SU-DHL-6 (cell line): ENCODE results near the gene TP53BP1.

Experiments used
- H2AFZ ChIP-seq: fragments of 200-600 bp; sonication (generic); 2 replicates; pipeline ENCODE4 v1.6.1; 2014; ENCODE audit warnings: low read depth, mild to moderate bottlenecking, moderate library complexity, mixed read lengths, antibody characterized with exemption, low read length; ENCODE audit not compliant: severe bottlenecking
- H3F3A ChIP-seq: fragments of 200-600 bp; shearing (Covaris generic); 2 replicates; pipeline ENCODE4 v1.6.0; 2016; ENCODE audit warnings: antibody characterized with exemption, mild to moderate bottlenecking; ENCODE audit not compliant: insufficient read depth
- H3K27ac ChIP-seq: fragments of 200-600 bp; sonication (generic); 2 replicates; pipeline ENCODE4 v1.5.1; 2016; ENCODE audit warnings: low read depth, mild to moderate bottlenecking, low read length, moderate library complexity, mixed read lengths
- H3K27me3 ChIP-seq: fragments of 200-600 bp; sonication (generic), shearing (Covaris generic); 2 replicates; pipeline ENCODE4 v1.6.0; 2014; ENCODE audit warnings: mild to moderate bottlenecking, low read length
- H3K36me3 ChIP-seq: fragments of 200-600 bp; sonication (generic); 2 replicates; pipeline ENCODE4 v1.6.1; 2014; ENCODE audit warnings: mild to moderate bottlenecking, low read length, mixed read lengths
- H3K4me2 ChIP-seq: fragments of 300-600, 200-600 bp; shearing (Covaris generic), sonication (generic); 2 replicates; pipeline ENCODE4 v1.6.0; 2014; ENCODE audit warnings: low read length, low read depth, mild to moderate bottlenecking; ENCODE audit not compliant: poor library complexity, severe bottlenecking
- H3K4me3 ChIP-seq: fragments of 200-600 bp; sonication (generic); 2 replicates; pipeline ENCODE4 v1.5.1; 2014; ENCODE audit warnings: antibody characterized with exemption, low read length, mild to moderate bottlenecking, mixed read lengths; ENCODE audit not compliant: insufficient read depth, poor library complexity, severe bottlenecking
- H3K79me2 ChIP-seq: fragments of 200-600 bp; sonication (generic); 2 replicates; pipeline ENCODE4 v1.6.1; 2014; ENCODE audit warnings: mild to moderate bottlenecking, low read length, moderate library complexity; ENCODE audit not compliant: insufficient read depth
- H3K9ac ChIP-seq: fragments of 200-600 bp; sonication (generic); 2 replicates; pipeline ENCODE4 v1.7.0; 2014; ENCODE audit warnings: mild to moderate bottlenecking, low read length
- H3K9me2 ChIP-seq: fragments of 200-600 bp; sonication (generic); replicated peaks from 2 replicates; pipeline ENCODE4 v1.6.1; 2014; ENCODE audit warnings: low read length; ENCODE audit not compliant: insufficient read depth
- H3K9me3 ChIP-seq: fragments of 200-600 bp; sonication (generic); 2 replicates; pipeline ENCODE4 v1.6.1; 2014; ENCODE audit warnings: low read length, mixed read lengths; ENCODE audit not compliant: insufficient read depth
- H4K20me1 ChIP-seq: fragments of 200-600 bp; sonication (generic); 2 replicates; pipeline ENCODE4 v1.6.1; 2014; ENCODE audit warnings: low read depth, mild to moderate bottlenecking, antibody characterized with exemption, low read length, moderate library complexity, mixed read lengths
- CTCF ChIP-seq: fragments of 200-600 bp; sonication (generic); IDR thresholded peaks from one replicate; pipeline ENCODE4 v1.5.1; 2017; ENCODE audit warnings: antibody characterized with exemption, mild to moderate bottlenecking, low read length, moderate library complexity; ENCODE audit not compliant: insufficient read depth, poor library complexity, severe bottlenecking
- EZH2phosphoT487 ChIP-seq: fragments of 200-600 bp; sonication (generic), shearing (Covaris generic); conservative IDR thresholded peaks from 2 replicates; pipeline ENCODE4 v1.6.1; 2018; ENCODE audit warnings: mild to moderate bottlenecking, antibody characterized with exemption, low read length, moderate library complexity, mixed read lengths

The TP53BP1 gene

GRCh38 chr15:43520138-43520537 lies 27.2 kb upstream of the TP53BP1 start:
- Histone ChIP-seq H3K79me2 (no peaks in the 10 kb centered on the region), H3K9ac (no peak overlapping the region), H3K36me3 (no peaks in the 10 kb centered on the region)

GRCh38 chr15:43519196-43519595 lies 26.2 kb upstream of the TP53BP1 start:
- no peak overlapping the region for H2AFZ ChIP-seq
- no peaks in the 10 kb centered on the region for H3K79me2 ChIP-seq
- H3K27me3 ChIP-seq = no peaks in the 10 kb centered on the region
- H3K4me3 ChIP-seq = no peak overlapping the region
- no peak overlapping the region for H3K4me2 ChIP-seq
- H3K27ac ChIP-seq = no peak overlapping the region
- no peaks in the 10 kb centered on the region for H3F3A ChIP-seq
- H3K9me3 ChIP-seq = no peaks in the 10 kb centered on the region
- no peaks in the 10 kb centered on the region for H3K36me3 ChIP-seq
- H3K9me2 ChIP-seq = no peaks in the 10 kb centered on the region
- no peak overlapping the region for H3K9ac ChIP-seq
- H4K20me1 ChIP-seq = no peaks in the 10 kb centered on the region
- no peak for TF ChIP-seq CTCF
- TF ChIP-seq EZH2phosphoT487 = no peak

More at GRCh38 chr15:43520138-43520537, 27.2 kb upstream of the TP53BP1 start:
- Histone ChIP-seq H3K27me3 (no peaks in the 10 kb centered on the region), H3K27ac (no peak overlapping the region), H3K9me3 (no peaks in the 10 kb centered on the region), H4K20me1 (no peaks in the 10 kb centered on the region), H3K9me2 (no peaks in the 10 kb centered on the region), H3K4me2 (no peak overlapping the region), H2AFZ (no peak overlapping the region), H3K4me3 (no peak overlapping the region), H3F3A (no peaks in the 10 kb centered on the region)
- TF ChIP-seq CTCF (no peak), EZH2phosphoT487 (no peak)

GRCh38 chr15:43518197-43518761 lies 25.3 kb upstream of the TP53BP1 start:
- no peaks in the 10 kb centered on the region for H3K27me3 ChIP-seq
- no peaks in the 10 kb centered on the region for H3K9me3 ChIP-seq
- peak overlapping the region; percentile 0 for H2AFZ ChIP-seq
- no peak overlapping the region for H3K27ac ChIP-seq
- H3K4me2 ChIP-seq = no peak overlapping the region
- no peak for TF ChIP-seq EZH2phosphoT487
- no peak for TF ChIP-seq CTCF
- H3K4me3 ChIP-seq = no peak overlapping the region
- H3K36me3 ChIP-seq = no peaks in the 10 kb centered on the region
- no peak overlapping the region for H3K9ac ChIP-seq
- no peaks in the 10 kb centered on the region for H3K9me2 ChIP-seq
- no peaks in the 10 kb centered on the region for H3F3A ChIP-seq
- no peaks in the 10 kb centered on the region for H3K79me2 ChIP-seq
- H4K20me1 ChIP-seq = no peaks in the 10 kb centered on the region
